Activated T-helper 17 cell treated with anti-CD3 and anti-CD28 coated beads, Interleukin-2, amount 50 U/mL, for 72 hours (primary cell): ENCODE measurements around the gene CDCA8. TPM values are rescaled to one million over a fixed set of nuclear protein-coding genes. Genes with fewer than 3 reads are reported as not detected.

Source experiments
- ATAC-seq: fragments of 150-1000 bp; cut with Tn5 transposase; replicated peaks from 2 replicates; pipeline ENCODE4 v1.10.0; 2021; ENCODE audit warnings: mild to moderate bottlenecking, moderate library complexity
- H3K27ac Mint-ChIP-seq: one replicate; pipeline ENCODE4 v1.8.0; 2022; ENCODE audit warnings: mixed read lengths
- H3K27me3 Mint-ChIP-seq: one replicate; pipeline ENCODE4 v1.8.0; 2022; ENCODE audit warnings: mixed read lengths
- H3K36me3 Mint-ChIP-seq: one replicate; pipeline ENCODE4 v1.8.0; 2022; ENCODE audit warnings: low read depth, mild to moderate bottlenecking, mixed read lengths
- H3K4me1 Mint-ChIP-seq: one replicate; pipeline ENCODE4 v1.8.0; 2022; ENCODE audit warnings: mixed read lengths
- H3K4me3 Mint-ChIP-seq: one replicate; pipeline ENCODE4 v1.8.0; 2022; ENCODE audit warnings: mild to moderate bottlenecking, mixed read lengths
- H3K9me3 Mint-ChIP-seq: one replicate; pipeline ENCODE4 v1.8.0; 2022; ENCODE audit warnings: mixed read lengths
- total RNA-seq, 2 donors: library from RNA; stranded (reverse); gene quantifications; one replicate each; pipeline ENCODE4 v1.2.3, GENCODE V29; 2022

CDCA8 gene
- total RNA-seq, 2 donors from 2014 or later, result 51.2 to 67.5 TPM

GRCh38 chr1:37753473-37754321 lies 61.4 kb downstream of the CDCA8 start:
- ATAC-seq, result no peak
- H3K9me3 Mint-ChIP-seq, result no peaks in the 10 kb centered on the region
- no peak overlapping the region for H3K27ac Mint-ChIP-seq
- H3K4me1 Mint-ChIP-seq, result no peaks in the 10 kb centered on the region
- H3K4me3 Mint-ChIP-seq, result peak overlapping the region; percentile 64
- H3K36me3 Mint-ChIP-seq, result no peaks in the 10 kb centered on the region
- H3K27me3 Mint-ChIP-seq, result peaks cover 19% of the 10 kb centered on the region

- Mint-ChIP-seq H3K4me1 (no peaks in the 10 kb centered on the region), H3K27ac (peak overlapping the region; percentile 56), H3K36me3 (no peaks in the 10 kb centered on the region), H3K9me3 (no peaks in the 10 kb centered on the region), H3K4me3 (peak overlapping the region; percentile 64), H3K27me3 (peaks cover 13% of the 10 kb centered on the region)
- ATAC-seq, result peak; percentile 94
These were observed 63.0 kb downstream of the CDCA8 start for GRCh38 chr1:37755290-37755689.

- ATAC-seq, result no peak
- Mint-ChIP-seq H3K9me3 (no peaks in the 10 kb centered on the region), H3K36me3 (no peaks in the 10 kb centered on the region), H3K27ac (peak overlapping the region; percentile 56), H3K27me3 (peaks cover 12% of the 10 kb centered on the region), H3K4me1 (no peaks in the 10 kb centered on the region), H3K4me3 (peak overlapping the region; percentile 64)
These were observed 63.7 kb downstream of the CDCA8 start for GRCh38 chr1:37755951-37756560.

Other genes starting within 250 kb of the CDCA8 start
- gene ZC3H12A, start 217.9 kb upstream of the CDCA8 start, total RNA-seq, result 10 to 100 TPM; 40.1 to 73.3 TPM
- gene MEAF6, start 177.8 kb upstream of the CDCA8 start, total RNA-seq, result 10 to 100 TPM; 53.1 to 56.8 TPM
- gene SNIP1, start 138.2 kb upstream of the CDCA8 start, total RNA-seq, result 10 to 100 TPM; 26.3 to 31.9 TPM
- gene DNALI1, start 135.6 kb upstream of the CDCA8 start, total RNA-seq, result under 1 TPM in 1 of 2 donors, not detected in 1; 0.37 TPM
- gene GNL2, start 96.6 kb upstream of the CDCA8 start, total RNA-seq, result 10 to 100 TPM; 48.8 to 76.6 TPM
- gene RSPO1, start 57.6 kb upstream of the CDCA8 start, total RNA-seq, result not detected
- gene EPHA10, start 72.6 kb downstream of the CDCA8 start, total RNA-seq, result 1 to 10 TPM; 1.4 to 1.7 TPM
- 1 to 10 TPM; 3.0 to 5.2 TPM for gene MANEAL, start 101.3 kb downstream of the CDCA8 start, total RNA-seq
- gene C1orf122, start 115.3 kb downstream of the CDCA8 start, total RNA-seq, result 10 to 100 TPM; 17.7 to 29.4 TPM
- gene YRDC, start 115.7 kb downstream of the CDCA8 start, total RNA-seq, result 10 to 100 TPM; 20.1 to 48.3 TPM
- 10 to 100 TPM; 23.5 to 27.2 TPM for gene MTF1, start 167.1 kb downstream of the CDCA8 start, total RNA-seq